MM.1S (cell line): ENCODE data around the gene HSPA2.

Experiments used
- CTCF ChIP-seq: fragments of 300-600 bp; sonication (generic); IDR thresholded peaks from 2 replicates; pipeline ENCODE4 v1.5.1; 2016; ENCODE audit warnings: antibody characterized with exemption, low read length, mixed read lengths
- EZH2 ChIP-seq: fragments of 300-600 bp; sonication (generic); optimal IDR thresholded peaks from 2 replicates; pipeline ENCODE3; 2017; ENCODE audit warnings: low read depth, mild to moderate bottlenecking, antibody characterized with exemption, low read length, mixed read lengths
- EZH2phosphoT487 ChIP-seq: fragments of 300-600 bp; sonication (generic); IDR thresholded peaks from 2 replicates; pipeline ENCODE4 v1.6.1; 2018; ENCODE audit warnings: antibody characterized with exemption, low read length

DNA sequence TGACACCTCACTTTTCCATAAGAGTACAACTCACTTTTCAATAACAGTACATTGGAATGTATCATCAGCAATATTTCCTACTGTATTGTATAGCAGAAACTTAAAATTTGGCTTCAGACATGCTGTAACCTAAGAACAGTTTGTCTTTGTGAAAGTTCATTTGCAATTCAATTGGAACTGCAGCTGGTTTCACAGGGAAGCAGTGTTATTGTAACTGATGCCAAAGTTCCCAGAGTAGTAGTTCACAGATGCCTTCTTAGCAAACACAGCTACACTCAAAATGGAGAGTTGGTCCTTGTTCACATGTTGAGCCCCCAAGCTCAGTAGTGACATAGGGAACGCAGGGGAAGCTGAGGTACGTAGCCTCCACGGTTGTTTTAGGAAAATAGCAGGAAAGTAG is 32.6 kb downstream of the HSPA2 start:
- no peak for TF ChIP-seq CTCF
- no peak for TF ChIP-seq EZH2
- no peak for TF ChIP-seq EZH2phosphoT487
